Endothelial cell of hepatic sinusoid (primary cell): Measurements from ENCODE around the gene SERINC3.

Experiments
- in situ Hi-C: cut with HindIII; loops from 2 replicates; pipeline ENCODE4 v1.10.0; 2017; ENCODE audit warnings: low sequenced_read_pairs

Gene SERINC3

GRCh38 chr20:44470327-44470726 lies 51.5 kb downstream of the SERINC3 start:
- in situ Hi-C loops, result no loop called here

DNA sequence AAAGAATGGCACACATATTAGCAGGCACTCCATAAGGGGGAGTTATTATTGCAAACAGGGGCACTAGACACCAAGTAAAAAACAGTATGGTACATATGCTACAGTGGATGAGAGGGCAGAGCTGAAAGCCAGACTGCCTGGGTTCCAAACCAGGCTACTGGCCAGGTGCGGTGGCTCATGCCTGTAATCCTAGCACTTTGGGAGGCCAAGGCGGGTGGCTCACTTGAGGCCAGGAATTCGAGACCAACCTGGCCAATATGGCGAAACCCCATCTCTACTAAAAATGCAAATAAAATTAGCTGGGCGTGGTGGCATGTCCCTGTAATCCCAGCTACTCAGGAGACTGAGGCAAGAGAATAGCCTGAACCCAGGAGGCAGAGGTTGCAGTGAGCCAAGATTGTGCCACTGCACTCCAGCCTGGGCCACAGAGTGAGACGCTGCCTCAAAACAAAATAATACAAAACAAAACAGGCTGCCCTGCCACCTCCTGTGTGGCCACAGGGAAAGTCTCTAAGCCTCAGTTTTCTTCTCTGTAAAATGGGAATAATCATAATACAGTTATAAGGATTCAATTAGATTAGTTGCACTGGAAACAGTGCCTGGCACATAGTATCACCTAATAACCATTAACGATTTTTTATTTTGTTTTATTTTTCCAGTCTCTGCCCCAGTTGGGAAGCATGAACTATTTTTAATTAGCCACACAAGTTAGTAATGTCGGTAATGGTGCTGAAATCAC lies 53.7 kb downstream of the SERINC3 start:
- in situ Hi-C loops, result loop anchor here (5.0 kb wide), 2 partner anchors 71 to 146 kb away; no protein-coding TSS in a partner anchor

DNA sequence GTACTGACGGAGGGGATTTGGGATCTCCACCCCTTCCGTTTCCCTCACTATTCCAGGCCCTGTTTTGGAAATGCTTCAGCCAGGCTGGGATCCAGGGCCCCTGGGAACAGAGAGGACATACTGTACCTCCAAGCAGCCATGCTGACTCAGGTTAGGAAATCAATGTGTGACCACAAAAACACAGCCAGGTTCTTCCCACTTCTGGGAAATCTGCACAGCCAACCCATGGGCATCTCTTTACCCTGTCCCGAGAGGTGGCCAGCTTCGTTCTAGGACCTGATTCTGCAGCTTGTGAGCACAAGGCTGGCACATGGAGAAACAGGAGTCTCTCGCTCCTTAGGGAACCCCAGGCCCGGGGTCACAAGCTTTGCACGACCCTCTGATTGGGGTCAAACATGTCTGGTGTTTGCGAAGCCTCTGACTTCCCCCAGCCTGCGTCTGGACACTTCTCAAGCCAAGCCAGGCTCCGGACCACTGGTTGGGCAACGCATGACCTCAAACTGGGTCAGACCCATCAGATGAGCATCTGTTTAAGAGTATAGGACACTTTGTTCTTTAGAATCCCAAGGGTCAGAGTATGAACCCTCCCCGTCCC lies 54.5 kb downstream of the SERINC3 start:
- in situ Hi-C loops, result loop anchor here (5.0 kb wide), 2 partner anchors 70 to 145 kb away; no protein-coding TSS in a partner anchor

GRCh38 chr20:44465001-44465560 lies 56.8 kb downstream of the SERINC3 start:
- in situ Hi-C loops, result loop anchor here (5.0 kb wide), 2 partner anchors 68 to 143 kb away; no protein-coding TSS in a partner anchor

DNA sequence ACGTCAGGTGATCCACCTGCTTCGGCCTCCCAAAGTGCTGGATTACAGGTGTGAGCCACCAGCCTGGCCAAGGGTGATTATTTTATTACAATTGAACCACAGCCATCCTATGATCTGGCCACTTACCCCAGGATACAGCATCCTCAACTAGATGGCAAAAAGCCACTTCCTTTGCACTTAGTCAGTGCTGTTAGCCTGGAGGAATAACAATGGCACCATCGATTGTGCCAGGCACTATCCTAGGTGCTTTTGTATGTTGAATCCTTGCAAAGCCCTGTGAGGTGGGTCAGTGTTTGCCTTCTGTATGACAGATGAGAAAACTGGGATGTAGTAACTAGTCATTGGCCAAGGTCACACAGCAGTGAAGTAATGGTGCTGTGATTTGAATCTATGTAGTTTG lies 57.4 kb downstream of the SERINC3 start:
- in situ Hi-C loops, result no loop called here

GRCh38 chr20:44463466-44463865 lies 58.4 kb downstream of the SERINC3 start:
- in situ Hi-C loops, result no loop called here

DNA sequence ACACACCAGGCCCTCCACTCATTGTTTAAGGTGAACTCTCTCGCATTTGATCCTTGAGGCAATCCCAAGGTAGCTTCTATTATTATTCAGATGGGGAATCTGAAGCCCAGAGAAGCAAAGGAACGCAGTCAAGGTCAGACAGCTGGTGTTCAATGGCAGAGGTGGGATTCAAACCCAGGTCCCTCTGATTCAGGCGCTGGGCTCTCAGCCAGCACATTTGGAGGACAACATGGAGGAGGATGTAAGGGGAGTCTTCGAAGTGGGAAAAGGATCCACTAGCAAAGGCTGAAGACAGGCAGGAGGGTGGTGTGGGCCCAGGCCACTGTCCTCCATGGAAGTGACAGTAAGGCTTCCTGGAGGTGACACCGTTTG lies 60.1 kb downstream of the SERINC3 start:
- in situ Hi-C loops, result no loop called here

GRCh38 chr20:44461142-44461802 lies 60.6 kb downstream of the SERINC3 start:
- in situ Hi-C loops, result no loop called here

DNA sequence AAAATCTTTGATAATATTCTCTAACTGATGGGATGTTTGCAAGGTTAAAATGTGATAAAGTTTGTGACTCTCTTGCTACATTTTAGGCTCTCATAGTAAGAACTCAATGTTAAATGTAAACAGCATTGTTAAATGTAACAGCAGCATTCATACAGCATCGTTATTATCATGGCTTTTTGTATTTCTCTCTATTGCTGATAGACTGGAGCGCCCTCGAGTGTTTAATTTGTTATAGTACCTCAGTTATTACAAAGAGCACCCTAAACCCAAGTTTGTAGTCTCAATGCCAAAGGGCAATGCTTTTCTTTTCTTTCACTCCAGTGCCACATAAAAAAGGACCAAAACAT lies 61.1 kb downstream of the SERINC3 start:
- in situ Hi-C loops, result no loop called here

GRCh38 chr20:44459271-44459670 lies 62.6 kb downstream of the SERINC3 start:
- in situ Hi-C loops, result no loop called here

GRCh38 chr20:44457016-44457415 lies 64.9 kb downstream of the SERINC3 start:
- in situ Hi-C loops, result no loop called here

GRCh38 chr20:44456611-44457010 lies 65.3 kb downstream of the SERINC3 start:
- in situ Hi-C loops, result no loop called here

- in situ Hi-C loops, result no loop called here
Observed at GRCh38 chr20:44455126-44455525, 66.7 kb downstream of the SERINC3 start.

DNA sequence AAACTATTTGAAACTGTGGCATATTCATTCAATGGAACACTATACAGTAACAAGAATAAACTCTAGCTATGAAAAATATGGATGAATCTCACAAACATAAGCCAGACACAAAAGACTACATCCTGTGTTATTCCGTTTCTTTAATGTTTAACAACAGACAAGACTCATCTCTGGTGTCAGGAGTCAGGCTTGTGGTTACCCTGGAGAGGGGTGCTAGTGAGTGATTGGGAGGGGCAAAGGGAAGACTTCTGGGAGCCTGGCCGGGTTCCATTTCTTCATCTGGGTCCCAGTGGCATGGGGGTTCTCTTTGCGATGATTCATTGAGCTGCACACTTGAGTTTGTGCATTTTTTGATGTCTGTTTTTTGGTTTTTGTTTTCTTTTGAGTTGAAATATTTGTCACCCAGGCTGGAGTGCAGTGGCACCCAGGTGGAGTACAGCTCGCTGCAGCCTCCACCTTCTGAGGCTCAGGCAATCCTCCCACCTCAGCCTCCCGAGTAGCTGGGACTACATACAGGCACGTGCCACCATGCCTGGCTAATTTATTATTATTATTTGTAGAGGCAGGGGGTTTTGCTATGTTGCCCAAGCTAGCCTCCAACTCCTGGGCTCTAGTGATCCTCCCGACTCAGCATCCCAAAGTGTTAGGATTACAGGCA lies 67.4 kb downstream of the SERINC3 start:
- in situ Hi-C loops, result no loop called here

GRCh38 chr20:44450903-44451450 lies 70.9 kb downstream of the SERINC3 start:
- in situ Hi-C loops, result no loop called here

- in situ Hi-C loops, result no loop called here
Observed at GRCh38 chr20:44450281-44450889, 71.5 kb downstream of the SERINC3 start.

DNA sequence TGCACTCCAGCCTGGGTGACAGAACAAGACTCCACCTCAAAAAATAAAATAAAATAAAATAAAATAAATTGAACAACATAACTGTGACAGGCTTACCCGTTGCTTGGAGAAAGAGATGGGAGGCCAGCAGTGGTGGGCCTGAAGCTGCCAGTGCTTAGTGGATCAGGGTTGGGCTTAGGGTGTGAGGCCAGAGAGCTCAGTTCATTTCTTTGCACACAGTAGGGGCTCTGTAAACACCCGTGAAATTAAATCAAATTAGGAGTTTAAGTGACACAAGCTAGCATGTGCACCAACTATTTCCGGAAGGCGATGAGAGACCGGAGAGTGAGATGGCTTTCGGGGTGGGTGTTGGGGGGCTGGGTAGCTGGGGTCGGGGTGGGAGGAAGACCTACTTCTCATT lies 72.0 kb downstream of the SERINC3 start:
- in situ Hi-C loops, result no loop called here

DNA sequence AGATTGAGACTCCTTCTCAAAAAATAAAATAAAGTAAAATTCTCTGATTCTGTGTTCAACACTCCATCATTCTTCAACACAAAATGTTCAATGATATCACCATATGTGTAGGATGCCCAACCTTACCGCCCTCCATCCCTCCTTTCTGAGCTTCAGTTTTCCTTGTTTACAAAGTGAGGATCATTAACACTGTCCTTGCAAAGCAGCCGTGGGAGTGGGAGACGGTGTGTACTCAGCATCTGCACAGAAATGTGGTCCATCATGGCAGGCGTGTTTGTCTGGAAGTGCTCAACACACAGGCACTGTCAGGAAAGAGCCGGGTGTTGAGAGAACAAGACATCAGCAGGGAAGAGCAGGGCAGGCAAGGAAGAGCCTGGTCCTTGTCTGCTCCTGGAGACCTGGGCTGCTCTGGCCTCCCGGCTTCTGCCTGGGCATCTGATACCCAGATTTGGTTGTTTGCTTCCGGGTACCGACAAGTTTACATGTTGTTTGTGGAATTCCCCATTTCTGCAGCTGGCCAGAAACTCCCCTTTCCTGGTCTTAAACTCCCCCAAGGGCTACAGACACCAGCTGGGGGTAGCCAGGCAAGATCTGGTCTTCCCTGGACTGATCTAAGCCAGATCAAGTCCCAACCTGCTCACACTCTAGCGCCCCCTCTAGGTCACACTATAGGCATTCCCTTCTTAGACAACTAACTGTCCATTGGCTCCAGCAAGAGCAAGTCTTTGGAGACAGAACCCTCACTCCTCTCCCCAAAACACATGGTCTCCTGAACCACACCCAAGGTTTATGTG lies 72.9 kb downstream of the SERINC3 start:
- in situ Hi-C loops, result no loop called here

- in situ Hi-C loops, result no loop called here
Observed at GRCh38 chr20:44447827-44448419, 73.9 kb downstream of the SERINC3 start.
